ENCODE measurements around the gene TNFRSF18.

Gene TNFRSF18

GRCh38 chr1:1228596-1229321 is 22.4 kb upstream of the TNFRSF18 start:
- DNase-seq (ENCODE audit: extremely low read depth in 1 of 2, low read depth in 1 of 2) = no peak

GRCh38 chr1:1228187-1228586 is 21.8 kb upstream of the TNFRSF18 start:
- no peak for DNase-seq (ENCODE audit: extremely low read depth in 1 of 2, low read depth in 1 of 2)

GRCh38 chr1:1227386-1227785 is 21.0 kb upstream of the TNFRSF18 start:
- no peak for DNase-seq (ENCODE audit: extremely low read depth in 1 of 2, low read depth in 1 of 2)

- no peak for DNase-seq (ENCODE audit: extremely low read depth in 1 of 2, low read depth in 1 of 2)
Observed at GRCh38 chr1:1226566-1227362, 20.4 kb upstream of the TNFRSF18 start.

GRCh38 chr1:1225913-1226312 is 19.5 kb upstream of the TNFRSF18 start:
- no peak for DNase-seq (ENCODE audit: extremely low read depth in 1 of 2, low read depth in 1 of 2)

GRCh38 chr1:1225238-1225845 is 18.9 kb upstream of the TNFRSF18 start:
- no peak for DNase-seq (ENCODE audit: extremely low read depth in 1 of 2, low read depth in 1 of 2)

GRCh38 chr1:1223891-1224290 is 17.5 kb upstream of the TNFRSF18 start:
- DNase-seq (ENCODE audit: extremely low read depth in 1 of 2, low read depth in 1 of 2) = no peak

- no peak for DNase-seq (ENCODE audit: extremely low read depth in 1 of 2, low read depth in 1 of 2)
Observed at GRCh38 chr1:1223321-1223720, 16.9 kb upstream of the TNFRSF18 start.

- DNase-seq (ENCODE audit: extremely low read depth in 1 of 2, low read depth in 1 of 2) = no peak
Observed at GRCh38 chr1:1222575-1223225, 16.3 kb upstream of the TNFRSF18 start.

GRCh38 chr1:1221887-1222574 is 15.6 kb upstream of the TNFRSF18 start:
- no peak for DNase-seq (ENCODE audit: extremely low read depth in 1 of 2, low read depth in 1 of 2)

GRCh38 chr1:1220197-1220596 is 13.8 kb upstream of the TNFRSF18 start:
- no peak for DNase-seq (ENCODE audit: extremely low read depth in 1 of 2, low read depth in 1 of 2)

- no peak for DNase-seq (ENCODE audit: extremely low read depth in 1 of 2, low read depth in 1 of 2)
Observed at GRCh38 chr1:1219341-1219740, 12.9 kb upstream of the TNFRSF18 start.

- DNase-seq (ENCODE audit: extremely low read depth in 1 of 2, low read depth in 1 of 2) = no peak
Observed at GRCh38 chr1:1218524-1219200, 12.3 kb upstream of the TNFRSF18 start.

GRCh38 chr1:1217621-1218523 is 11.5 kb upstream of the TNFRSF18 start:
- no peak for DNase-seq (ENCODE audit: extremely low read depth in 1 of 2, low read depth in 1 of 2)

GRCh38 chr1:1216770-1217620 is 10.6 kb upstream of the TNFRSF18 start:
- no peak for DNase-seq (ENCODE audit: extremely low read depth in 1 of 2, low read depth in 1 of 2)

- DNase-seq (ENCODE audit: extremely low read depth in 1 of 2, low read depth in 1 of 2) = no peak
Observed at GRCh38 chr1:1215881-1216605, 9.7 kb upstream of the TNFRSF18 start.

- no peak for DNase-seq (ENCODE audit: extremely low read depth in 1 of 2, low read depth in 1 of 2)
Observed at GRCh38 chr1:1215080-1215676, 8.8 kb upstream of the TNFRSF18 start.

All from stimulated activated CD8-positive, alpha-beta memory T cell treated with anti-CD3 and anti-CD28 coated beads, Interleukin-7, amount 100 ng/mL, for 48 hours (primary cell).